Measurements from ENCODE around the gene GJC1.

Gene GJC1

DNA sequence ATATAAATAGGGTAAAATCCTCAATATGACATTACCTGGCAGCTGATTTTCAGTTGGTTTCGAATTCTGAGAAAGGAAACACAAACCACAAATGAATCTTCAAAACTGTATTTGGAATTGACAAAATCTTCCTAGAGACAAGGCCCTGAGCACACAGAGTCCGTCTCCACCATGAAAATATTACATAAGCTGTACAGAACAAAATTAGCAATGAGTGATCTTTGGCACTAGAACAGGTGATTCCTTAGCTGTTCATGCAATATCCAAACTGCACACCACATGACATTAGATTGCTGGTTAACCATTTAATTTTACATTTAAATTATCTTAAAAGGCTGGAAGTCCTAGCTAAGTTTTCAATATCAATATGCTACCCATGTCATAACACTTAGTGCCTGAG, 31.7 kb downstream of the GJC1 start:
- H3K36me3 ChIP-seq (ENCODE audit: low read length), result peaks cover 6% of the 10 kb centered on the region; the same call in 1 of the 2 replicates
- H3F3A ChIP-seq (ENCODE audit: insufficient read depth), result no peaks in the 10 kb centered on the region
- no peak overlapping the region for H3K4me3 ChIP-seq (ENCODE audit: insufficient read depth, low read length, poor library complexity, severe bottlenecking)
- H3K27ac ChIP-seq (ENCODE audit: low read depth, low read length), result no peak overlapping the region
- TF ChIP-seq, protein P1, sequence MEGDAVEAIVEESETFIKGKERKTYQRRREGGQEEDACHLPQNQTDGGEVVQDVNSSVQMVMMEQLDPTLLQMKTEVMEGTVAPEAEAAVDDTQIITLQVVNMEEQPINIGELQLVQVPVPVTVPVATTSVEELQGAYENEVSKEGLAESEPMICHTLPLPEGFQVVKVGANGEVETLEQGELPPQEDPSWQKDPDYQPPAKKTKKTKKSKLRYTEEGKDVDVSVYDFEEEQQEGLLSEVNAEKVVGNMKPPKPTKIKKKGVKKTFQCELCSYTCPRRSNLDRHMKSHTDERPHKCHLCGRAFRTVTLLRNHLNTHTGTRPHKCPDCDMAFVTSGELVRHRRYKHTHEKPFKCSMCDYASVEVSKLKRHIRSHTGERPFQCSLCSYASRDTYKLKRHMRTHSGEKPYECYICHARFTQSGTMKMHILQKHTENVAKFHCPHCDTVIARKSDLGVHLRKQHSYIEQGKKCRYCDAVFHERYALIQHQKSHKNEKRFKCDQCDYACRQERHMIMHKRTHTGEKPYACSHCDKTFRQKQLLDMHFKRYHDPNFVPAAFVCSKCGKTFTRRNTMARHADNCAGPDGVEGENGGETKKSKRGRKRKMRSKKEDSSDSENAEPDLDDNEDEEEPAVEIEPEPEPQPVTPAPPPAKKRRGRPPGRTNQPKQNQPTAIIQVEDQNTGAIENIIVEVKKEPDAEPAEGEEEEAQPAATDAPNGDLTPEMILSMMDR (IDR thresholded peaks at IDR 0.05; ENCODE audit: insufficient read depth, low read length, poor library complexity, severe bottlenecking), result no peak
- no peak for TF ChIP-seq EZH2phosphoT487 (conservative IDR thresholded peaks at IDR 0.05; ENCODE audit: low read length)
- H4K20me1 ChIP-seq (ENCODE audit: low read depth, low read length), result no peaks in the 10 kb centered on the region
- no peaks in the 10 kb centered on the region; the same call in 1 of the 2 replicates for H3K79me2 ChIP-seq (ENCODE audit: insufficient read depth, low read length)
- H3K9ac ChIP-seq (ENCODE audit: low read length), result no peak overlapping the region
- no peaks in the 10 kb centered on the region for H3K9me3 ChIP-seq (ENCODE audit: insufficient read depth, low read length)
- H2AFZ ChIP-seq (ENCODE audit: low read depth, low read length, severe bottlenecking), result no peak overlapping the region
- H3K9me2 ChIP-seq (replicated peaks; ENCODE audit: insufficient read depth, low read length), result no peaks in the 10 kb centered on the region
- no peak overlapping the region for H3K4me2 ChIP-seq (ENCODE audit: low read depth, low read length, poor library complexity, severe bottlenecking)
- no peaks in the 10 kb centered on the region for H3K27me3 ChIP-seq (ENCODE audit: low read length)

DNA sequence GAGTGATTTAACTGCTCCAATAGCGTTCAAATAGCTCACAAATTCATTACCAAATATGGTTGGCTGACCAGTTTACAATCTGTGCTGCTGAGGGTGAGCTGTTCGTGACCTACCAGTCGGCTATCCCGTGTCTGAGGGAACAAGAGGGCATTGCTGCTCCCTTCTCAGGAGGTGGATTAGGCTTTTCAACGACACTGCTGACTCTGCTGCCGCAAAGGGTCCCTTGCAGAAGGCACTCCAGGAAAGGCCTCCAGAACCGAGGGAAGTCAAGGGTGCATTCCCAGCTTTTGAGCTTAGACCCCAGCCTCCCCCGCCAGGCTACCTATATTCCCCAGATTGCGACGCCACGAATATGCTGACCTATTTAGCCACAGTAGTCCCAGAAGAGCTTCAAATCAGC, 32.3 kb downstream of the GJC1 start:
- no peak overlapping the region for H3K27ac ChIP-seq (ENCODE audit: low read depth, low read length)
- no peaks in the 10 kb centered on the region for H3K9me2 ChIP-seq (replicated peaks; ENCODE audit: insufficient read depth, low read length)
- H4K20me1 ChIP-seq (ENCODE audit: low read depth, low read length), result no peaks in the 10 kb centered on the region
- H3K4me2 ChIP-seq (ENCODE audit: low read depth, low read length, poor library complexity, severe bottlenecking), result no peak overlapping the region
- no peak overlapping the region for H3K9ac ChIP-seq (ENCODE audit: low read length)
- H3K27me3 ChIP-seq (ENCODE audit: low read length), result no peaks in the 10 kb centered on the region
- no peak overlapping the region for H2AFZ ChIP-seq (ENCODE audit: low read depth, low read length, severe bottlenecking)
- TF ChIP-seq, protein P1 (IDR thresholded peaks at IDR 0.05; ENCODE audit: insufficient read depth, low read length, poor library complexity, severe bottlenecking), result no peak
- no peak for TF ChIP-seq EZH2phosphoT487 (conservative IDR thresholded peaks at IDR 0.05; ENCODE audit: low read length)
- H3K9me3 ChIP-seq (ENCODE audit: insufficient read depth, low read length), result no peaks in the 10 kb centered on the region
- H3K4me3 ChIP-seq (ENCODE audit: insufficient read depth, low read length, poor library complexity, severe bottlenecking), result no peak overlapping the region
- 0 out of 2 replicates have a peak, but pooled peaks cover 2% of the 10 kb centered on the region for H3F3A ChIP-seq (ENCODE audit: insufficient read depth)
- H3K36me3 ChIP-seq (ENCODE audit: low read length), result 0 out of 2 replicates have a peak, but pooled peaks cover 5% of the 10 kb centered on the region
- H3K79me2 ChIP-seq (ENCODE audit: insufficient read depth, low read length), result no peaks in the 10 kb centered on the region

DNA sequence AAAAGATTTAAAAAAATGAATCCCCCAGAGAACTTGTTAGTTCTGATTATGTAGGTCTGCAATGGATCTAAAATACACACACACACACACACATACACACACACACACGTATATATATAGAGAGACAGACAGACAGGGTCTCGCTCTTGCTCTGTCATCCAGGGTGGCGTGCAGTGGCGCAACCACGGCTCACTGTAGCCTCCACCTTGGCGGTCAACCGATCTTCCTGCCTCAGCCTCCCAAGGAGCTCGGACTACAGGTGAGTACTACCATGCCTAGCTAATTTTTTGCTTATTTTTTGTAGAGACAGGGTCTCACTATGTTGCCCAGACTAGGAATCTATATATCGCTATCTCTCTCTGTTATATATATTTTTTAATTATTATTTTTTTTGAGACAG, 33.4 kb downstream of the GJC1 start:
- Histone ChIP-seq H3K27me3 (ENCODE audit: low read length) (no peaks in the 10 kb centered on the region), H3K27ac (ENCODE audit: low read depth, low read length) (no peak overlapping the region), H3F3A (ENCODE audit: insufficient read depth) (0 out of 2 replicates have a peak, but pooled peaks cover 6% of the 10 kb centered on the region), H3K9ac (ENCODE audit: low read length) (no peak overlapping the region), H3K4me3 (ENCODE audit: insufficient read depth, low read length, poor library complexity, severe bottlenecking) (no peak overlapping the region), H3K79me2 (ENCODE audit: insufficient read depth, low read length) (no peaks in the 10 kb centered on the region), H3K36me3 (ENCODE audit: low read length) (no peaks in the 10 kb centered on the region), H3K9me3 (ENCODE audit: insufficient read depth, low read length) (no peaks in the 10 kb centered on the region), H3K9me2 (replicated peaks; ENCODE audit: insufficient read depth, low read length) (no peaks in the 10 kb centered on the region), H3K4me2 (ENCODE audit: low read depth, low read length, poor library complexity, severe bottlenecking) (no peak overlapping the region), H4K20me1 (ENCODE audit: low read depth, low read length) (no peaks in the 10 kb centered on the region), H2AFZ (ENCODE audit: low read depth, low read length, severe bottlenecking) (no peak overlapping the region)
- TF ChIP-seq EZH2phosphoT487 (conservative IDR thresholded peaks at IDR 0.05; ENCODE audit: low read length), result no peak
- TF ChIP-seq, protein P1 (IDR thresholded peaks at IDR 0.05; ENCODE audit: insufficient read depth, low read length, poor library complexity, severe bottlenecking), result no peak
